ENCODE results near the gene MORN1.

- TF ChIP-seq CTCF (conservative IDR thresholded peaks at IDR 0.05; ENCODE audit: low read length), result no peak
- no peak for TF ChIP-seq EZH2phosphoT487 (IDR thresholded peaks at IDR 0.05; ENCODE audit: borderline replicate concordance)
These were observed 36.6 kb downstream of the MORN1 start for GRCh38 chr1:2354511-2355372.
